Lower lobe of right lung (tissue), 2 donors: ENCODE data around the gene NR3C1. TPM values are rescaled to one million over a fixed set of nuclear protein-coding genes. Genes with fewer than 3 reads are reported as not detected.

Experiments
- ATAC-seq, 2 donors: fragments of 200-7000 bp; cut with Tn5 transposase; one replicate each; pipeline ENCODE4 v1.9.1; 2020 to 2022; ENCODE audit warnings: mild to moderate bottlenecking in 2 of 2, moderate library complexity in 2 of 2
- DNase-seq: peaks from one replicate; pipeline ENCODE4 v3.0.0-alpha.2; 2020
- H3K27ac ChIP-seq: fragments of 200-600 bp; one replicate; pipeline ENCODE4 v1.8.0; 2022
- H3K27me3 ChIP-seq: fragments of 200-600 bp; one replicate; pipeline ENCODE4 v1.8.0; 2022; ENCODE audit warnings: low read depth
- H3K36me3 ChIP-seq: fragments of 200-600 bp; one replicate; pipeline ENCODE4 v1.8.0; 2022; ENCODE audit warnings: mild to moderate bottlenecking
- H3K4me1 ChIP-seq: fragments of 200-600 bp; one replicate; pipeline ENCODE4 v1.8.0; 2022
- H3K4me3 ChIP-seq: fragments of 200-600 bp; one replicate; pipeline ENCODE4 v1.8.0; 2022; ENCODE audit warnings: mild to moderate bottlenecking
- H3K9me3 ChIP-seq: fragments of 200-600 bp; one replicate; pipeline ENCODE4 v1.8.0; 2022
- CTCF ChIP-seq: fragments of 200-600 bp; IDR thresholded peaks from one replicate; pipeline ENCODE4 v1.8.0; 2022; ENCODE audit warnings: antibody characterized with exemption, mild to moderate bottlenecking
- intact Hi-C: fragments of 100-400 bp; cut with DNase I; formaldehyde crosslinking; loops from one replicate; pipeline ENCODE4 v1.11.0; 2022
- total RNA-seq: library from RNA; stranded (reverse); fragmentation: NEBNext Ultra II Directional; extraction: Animal tissue kit (Norgen Biotek cat#: 25700); gene quantifications from one replicate; pipeline ENCODE4 v1.2.1, GENCODE V29; 2021
- donor health status: DM: no; HTN: yes; CAD: no; lungs with severe emphysema.

Gene NR3C1
- total RNA-seq, 1 donor from 2014 or later: 110 TPM

- no peaks in the 10 kb centered on the region for H3K9me3 ChIP-seq
- TF ChIP-seq CTCF: no peak
- DNase-seq: no peak
- intact Hi-C loops: no loop called here
- no peak overlapping the region for H3K27ac ChIP-seq
- H3K27me3 ChIP-seq: no peaks in the 10 kb centered on the region
- H3K36me3 ChIP-seq: peaks cover 49% of the 10 kb centered on the region
- ATAC-seq: no peak
- no peak overlapping the region for H3K4me3 ChIP-seq
- peaks cover 28% of the 10 kb centered on the region for H3K4me1 ChIP-seq
Measured at GRCh38 chr5:143311428-143311827, 92.1 kb downstream of the NR3C1 start.

GRCh38 chr5:143309661-143310431 lies 93.6 kb downstream of the NR3C1 start:
- peaks cover 21% of the 10 kb centered on the region for H3K4me1 ChIP-seq
- H3K36me3 ChIP-seq: peaks cover 55% of the 10 kb centered on the region
- no peak for TF ChIP-seq CTCF
- no peak for ATAC-seq
- H3K4me3 ChIP-seq: no peak overlapping the region
- intact Hi-C loops: no loop called here
- no peak overlapping the region for H3K27ac ChIP-seq
- no peak for DNase-seq
- H3K27me3 ChIP-seq: no peaks in the 10 kb centered on the region
- no peaks in the 10 kb centered on the region for H3K9me3 ChIP-seq

GRCh38 chr5:143308731-143309130 lies 94.8 kb downstream of the NR3C1 start:
- intact Hi-C loops: no loop called here
- Histone ChIP-seq H3K9me3 (no peaks in the 10 kb centered on the region), H3K27me3 (no peaks in the 10 kb centered on the region), H3K4me1 (peaks cover 9% of the 10 kb centered on the region), H3K27ac (no peak overlapping the region), H3K36me3 (peaks cover 55% of the 10 kb centered on the region), H3K4me3 (no peak overlapping the region)
- ATAC-seq: no peak
- DNase-seq: no peak
- no peak for TF ChIP-seq CTCF

- intact Hi-C loops: no loop called here
- H3K36me3 ChIP-seq: peaks cover 38% of the 10 kb centered on the region
- no peak for ATAC-seq
- no peaks in the 10 kb centered on the region for H3K27me3 ChIP-seq
- no peak for TF ChIP-seq CTCF
- H3K27ac ChIP-seq: no peak overlapping the region
- no peak for DNase-seq
- no peaks in the 10 kb centered on the region for H3K9me3 ChIP-seq
- no peak overlapping the region for H3K4me3 ChIP-seq
- peaks cover 11% of the 10 kb centered on the region for H3K4me1 ChIP-seq
Measured at GRCh38 chr5:143306040-143306439, 97.4 kb downstream of the NR3C1 start.

- Histone ChIP-seq H3K4me3 (no peak overlapping the region), H3K4me1 (peaks cover 11% of the 10 kb centered on the region), H3K27ac (no peak overlapping the region), H3K36me3 (peaks cover 34% of the 10 kb centered on the region), H3K9me3 (no peaks in the 10 kb centered on the region), H3K27me3 (no peaks in the 10 kb centered on the region)
- TF ChIP-seq CTCF: no peak
- no peak for ATAC-seq
- intact Hi-C loops: no loop called here
- DNase-seq: no peak
Measured at GRCh38 chr5:143304836-143305475, 98.5 kb downstream of the NR3C1 start.
